SH-SY5Y (cell line): ENCODE results near the gene C9orf72.

Experiments used
- GATA2 ChIP-seq: IDR thresholded peaks from 2 replicates; pipeline ENCODE4 v1.6.1; 2011; ENCODE audit warnings: mild to moderate bottlenecking, low read depth, low read length
- GATA3 ChIP-seq: IDR thresholded peaks from 2 replicates; pipeline ENCODE4 v1.6.1; 2011; ENCODE audit warnings: low read depth, mild to moderate bottlenecking, low read length, moderate library complexity

DNA sequence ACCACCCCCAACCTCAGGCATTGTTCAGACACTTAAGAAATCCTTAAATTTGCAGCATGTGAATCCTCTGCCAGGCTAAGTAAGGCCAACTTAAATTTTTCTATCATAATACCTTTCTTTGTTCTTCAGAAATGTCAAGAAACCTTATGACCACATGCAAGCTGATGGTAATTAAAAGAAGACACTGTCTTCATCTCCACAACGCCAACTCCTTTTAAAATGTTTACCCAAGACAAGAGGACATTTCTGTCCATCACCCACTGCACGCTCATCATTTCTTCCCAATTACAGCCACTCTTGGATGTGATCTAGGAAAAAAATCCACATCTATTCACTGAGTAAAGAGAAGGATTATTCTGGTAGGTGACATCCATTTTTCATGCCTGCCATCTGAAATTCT is 55.3 kb downstream of the C9orf72 start:
- TF ChIP-seq GATA3 (no peak), GATA2 (no peak)
